ENCODE data around the gene TUG1.
A peak's percentile ranks its signal among the peaks of the same experiment; 100 is the strongest.

The TUG1 gene

GRCh38 chr22:31001124-31001770, 32.2 kb downstream of the TUG1 start:
- DNase-seq (ENCODE audit: low spot score), result no peak

- DNase-seq (ENCODE audit: low spot score), result no peak
Observed at GRCh38 chr22:31005535-31005934, 36.5 kb downstream of the TUG1 start.

GRCh38 chr22:31019191-31019930, 50.3 kb downstream of the TUG1 start:
- no peak for DNase-seq (ENCODE audit: low spot score)

GRCh38 chr22:31020334-31020733, 51.3 kb downstream of the TUG1 start:
- peak; percentile 23 for DNase-seq (ENCODE audit: low spot score)

- no peak for DNase-seq (ENCODE audit: low spot score)
Observed at GRCh38 chr22:31022516-31022915, 53.5 kb downstream of the TUG1 start.

All from iPS-NIHi11 (cell line).